Nasal cavity respiratory epithelium epithelial cell of viscerocranial mucosa (primary cell): ENCODE results near the gene KDM1A. TPM values are rescaled to one million over a fixed set of nuclear protein-coding genes. Genes with fewer than 3 reads are reported as not detected.

Experiments used
- total RNA-seq: library from RNA; depleted of rRNA; stranded (reverse); fragments of >200 nt; gene quantifications from 2 replicates; pipeline ENCODE4 v1.2.3, GENCODE V29; 2014

KDM1A gene
- total RNA-seq = 80.3 and 106 TPM in 2 replicates

GRCh38 chr1:23019094-23019862 is at the start of gene KDM1A:
KDM1A (plus strand) TSS chr1:23019468; CDS start chr1:23019597, 129 bp downstream.

GRCh38 chr1:22972760-22973159 is 46.5 kb upstream of the KDM1A start, which contains the start of gene LACTBL1:
LACTBL1 (minus strand) TSS chr1:22972866; CDS start chr1:22972316, 550 bp downstream.

Other genes starting within 250 kb of the KDM1A start
- gene LACTBL1, start 46.6 kb upstream of the KDM1A start, total RNA-seq = not detected in 2 replicates
- gene TEX46, start 3.6 kb upstream of the KDM1A start, total RNA-seq = not detected in 2 replicates
- gene LUZP1, start 149.4 kb downstream of the KDM1A start, total RNA-seq = 32.5 and 69.3 TPM in 2 replicates
- gene HTR1D, start 198.0 kb downstream of the KDM1A start, total RNA-seq = under 0.01 and 0.07 TPM in 2 replicates